SK-N-SH treated with all-trans-retinoic acid at 6 μM for 48 hours (cell line): ENCODE measurements around the gene POMZP3.
"Not testable (repeated sequence)": the region's sequence is repeated elsewhere in the genome, so short reads cannot be mapped to it uniquely, and the experiment has no call there.

Experiments used
- ARNTL ChIP-seq: fragments of 450-650 bp; formaldehyde crosslinking; IDR thresholded peaks from 2 replicates; pipeline ENCODE4 v1.5.0; 2020; ENCODE audit warnings: low read depth, mild to moderate bottlenecking, moderate library complexity, borderline replicate concordance
- CREB5 ChIP-seq: fragments of 250-450 bp; sonication (Bioruptor Pico); IDR thresholded peaks from 2 replicates; pipeline ENCODE4 v1.5.1; 2020; ENCODE audit warnings: low read depth, mild to moderate bottlenecking, moderate library complexity
- ESRRG ChIP-seq: fragments of 250-450 bp; sonication (Bioruptor Pico); IDR thresholded peaks from 2 replicates; pipeline ENCODE4 v1.6.1; 2021; ENCODE audit warnings: mild to moderate bottlenecking
- PATZ1 ChIP-seq: fragments of 250-450 bp; sonication (Bioruptor Pico); IDR thresholded peaks from 2 replicates; pipeline ENCODE4 v1.8.0; 2020; ENCODE audit warnings: mild to moderate bottlenecking, moderate library complexity, borderline replicate concordance
- PPARA ChIP-seq: fragments of 250-450 bp; sonication (Bioruptor Pico); IDR thresholded peaks from 2 replicates; pipeline ENCODE4 v1.5.0; 2020; ENCODE audit warnings: mild to moderate bottlenecking, borderline replicate concordance
- RARB ChIP-seq: fragments of 250-450 bp; sonication (Bioruptor Pico); IDR thresholded peaks from 2 replicates; pipeline ENCODE4 v1.8.0; 2021; ENCODE audit warnings: mild to moderate bottlenecking, moderate library complexity
- TOX ChIP-seq: fragments of 250-450 bp; sonication (Bioruptor Pico); IDR thresholded peaks from 2 replicates; pipeline ENCODE4 v1.8.0; 2021; ENCODE audit warnings: mild to moderate bottlenecking, moderate library complexity, borderline replicate concordance
- TSHZ2 ChIP-seq: fragments of 250-450 bp; sonication (Bioruptor Pico); IDR thresholded peaks from 2 replicates; pipeline ENCODE4 v1.5.0; 2020; ENCODE audit warnings: mild to moderate bottlenecking, moderate library complexity
- ZFP3 ChIP-seq: fragments of 250-450 bp; sonication (Bioruptor Pico); IDR thresholded peaks from 2 replicates; pipeline ENCODE4 v1.5.0; 2020; ENCODE audit warnings: mild to moderate bottlenecking, moderate library complexity
- ZNF8 ChIP-seq: fragments of 450-650 bp; formaldehyde crosslinking; IDR thresholded peaks from 2 replicates; pipeline ENCODE4 v1.5.0; 2020; ENCODE audit warnings: mild to moderate bottlenecking, moderate library complexity

GRCh38 chr7:76609864-76610263, 17.2 kb downstream of the POMZP3 start:
- not testable (repeated sequence) for TF ChIP-seq ZFP3; ESRRG; RARB; TOX; ZNF8 (CRISPR knock-in tag); PATZ1 (CRISPR knock-in tag); ARNTL; CREB5 (CRISPR knock-in tag); PPARA (CRISPR knock-in tag); TSHZ2
